Neural crest cell (in vitro differentiated cells): Measurements from ENCODE around the gene DOK3. TPM values are rescaled to one million over a fixed set of nuclear protein-coding genes. Genes with fewer than 3 reads are reported as not detected.

Experiments
- DNase-seq: peaks from one replicate; pipeline ENCODE4 v3.0.0; 2021; ENCODE audit warnings: low read depth, mixed read lengths, low spot score
- H3K27ac Mint-ChIP-seq: one replicate; pipeline ENCODE4 v1.8.0; 2021; ENCODE audit warnings: mild to moderate bottlenecking, mixed read lengths; ENCODE audit not compliant: unreplicated experiment
- H3K27me3 Mint-ChIP-seq: 2 replicates; pipeline ENCODE4 v1.8.0; 2021; ENCODE audit warnings: low read depth, mild to moderate bottlenecking, mixed read lengths
- H3K36me3 Mint-ChIP-seq: 2 replicates; pipeline ENCODE4 v1.8.0; 2021; ENCODE audit warnings: low read depth, mild to moderate bottlenecking, mixed read lengths
- H3K4me1 Mint-ChIP-seq: 2 replicates; pipeline ENCODE4 v1.8.0; 2021; ENCODE audit warnings: mixed read lengths
- H3K4me3 Mint-ChIP-seq: one replicate; pipeline ENCODE4 v1.8.0; 2021; ENCODE audit warnings: mild to moderate bottlenecking, mixed read lengths
- H3K9me3 Mint-ChIP-seq: 2 replicates; pipeline ENCODE4 v1.8.0; 2021; ENCODE audit warnings: mixed read lengths
- CTCF ChIP-seq: fragments of 200-600 bp; sonication (generic); conservative IDR thresholded peaks from 2 replicates; pipeline ENCODE4 v1.5.0; 2021; ENCODE audit warnings: antibody characterized with exemption, mild to moderate bottlenecking
- total RNA-seq: library from RNA; stranded (reverse); gene quantifications from 2 replicates; pipeline ENCODE4 v1.2.1, GENCODE V29; 2021

The DOK3 gene
- total RNA-seq, 1 donor from 2014 or later = 11.4 TPM

- Mint-ChIP-seq H3K27ac (peak within 1 kb of the TSS; percentile 92), H3K9me3 (no peaks in the 10 kb centered on the region), H3K36me3 (no peaks in the 10 kb centered on the region), H3K4me1 (peaks cover 52% of the 10 kb centered on the region), H3K4me3 (peak within 1 kb of the TSS; percentile 91), H3K27me3 (peaks cover 24% of the 10 kb centered on the region)
- no peak for TF ChIP-seq CTCF
- peak; percentile 98 for DNase-seq
These were observed 12.2 kb downstream of the DOK3 start, which contains the start of gene PDLIM7 for GRCh38 chr5:177497292-177498012. Gene PDLIM7, minus strand, starts transcription at chr5:177497604. Its CDS starts 1,092 bp downstream, at chr5:177496512.

GRCh38 chr5:177496727-177497291 is 12.8 kb downstream of the DOK3 start:
- peak; percentile 66 for DNase-seq
- H3K9me3 Mint-ChIP-seq = no peaks in the 10 kb centered on the region
- H3K27ac Mint-ChIP-seq = no peak overlapping the region
- peaks cover 46% of the 10 kb centered on the region for H3K4me1 Mint-ChIP-seq
- TF ChIP-seq CTCF = no peak
- H3K27me3 Mint-ChIP-seq = peaks cover 24% of the 10 kb centered on the region
- H3K4me3 Mint-ChIP-seq = peak overlapping the region; percentile 91
- H3K36me3 Mint-ChIP-seq = no peaks in the 10 kb centered on the region

DNA sequence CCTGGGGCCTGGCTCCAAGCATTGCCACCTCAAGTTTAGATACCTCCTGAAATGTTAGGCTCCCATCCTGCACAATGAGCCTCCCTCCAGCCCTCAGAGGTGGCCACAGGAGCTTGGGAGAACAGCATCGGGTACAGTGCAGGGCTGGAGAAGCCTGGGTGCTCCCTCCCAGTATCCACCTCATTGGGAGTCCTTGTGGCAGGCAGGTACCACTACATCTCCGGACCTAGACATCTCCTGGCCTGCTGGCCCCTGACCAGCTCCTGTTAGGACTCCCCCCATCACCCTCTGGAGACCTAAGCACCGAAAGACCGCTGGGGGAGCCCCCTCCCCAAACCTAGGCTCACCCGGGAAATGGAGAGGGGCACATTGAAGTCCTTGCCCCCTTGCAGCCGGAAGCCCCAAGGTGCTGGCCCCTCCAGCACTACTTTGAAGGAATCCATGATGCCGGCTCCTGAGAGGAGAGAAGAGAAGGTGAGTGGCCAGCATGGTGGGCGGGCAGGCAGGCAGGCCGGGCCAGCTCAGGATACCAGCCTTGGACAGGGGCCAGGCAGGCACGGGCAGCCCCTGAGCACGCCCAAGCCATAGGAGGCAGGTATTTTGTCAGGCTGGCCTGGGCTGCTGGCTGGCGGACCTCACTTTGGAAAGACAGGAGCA is 13.4 kb downstream of the DOK3 start:
- peaks cover 24% of the 10 kb centered on the region for H3K27me3 Mint-ChIP-seq
- H3K4me3 Mint-ChIP-seq = peak overlapping the region; percentile 91
- no peaks in the 10 kb centered on the region for H3K9me3 Mint-ChIP-seq
- H3K36me3 Mint-ChIP-seq = no peaks in the 10 kb centered on the region
- peak; percentile 24 for DNase-seq
- H3K4me1 Mint-ChIP-seq = peaks cover 46% of the 10 kb centered on the region
- TF ChIP-seq CTCF = peak; percentile 52
- H3K27ac Mint-ChIP-seq = peak overlapping the region; percentile 92

DNA sequence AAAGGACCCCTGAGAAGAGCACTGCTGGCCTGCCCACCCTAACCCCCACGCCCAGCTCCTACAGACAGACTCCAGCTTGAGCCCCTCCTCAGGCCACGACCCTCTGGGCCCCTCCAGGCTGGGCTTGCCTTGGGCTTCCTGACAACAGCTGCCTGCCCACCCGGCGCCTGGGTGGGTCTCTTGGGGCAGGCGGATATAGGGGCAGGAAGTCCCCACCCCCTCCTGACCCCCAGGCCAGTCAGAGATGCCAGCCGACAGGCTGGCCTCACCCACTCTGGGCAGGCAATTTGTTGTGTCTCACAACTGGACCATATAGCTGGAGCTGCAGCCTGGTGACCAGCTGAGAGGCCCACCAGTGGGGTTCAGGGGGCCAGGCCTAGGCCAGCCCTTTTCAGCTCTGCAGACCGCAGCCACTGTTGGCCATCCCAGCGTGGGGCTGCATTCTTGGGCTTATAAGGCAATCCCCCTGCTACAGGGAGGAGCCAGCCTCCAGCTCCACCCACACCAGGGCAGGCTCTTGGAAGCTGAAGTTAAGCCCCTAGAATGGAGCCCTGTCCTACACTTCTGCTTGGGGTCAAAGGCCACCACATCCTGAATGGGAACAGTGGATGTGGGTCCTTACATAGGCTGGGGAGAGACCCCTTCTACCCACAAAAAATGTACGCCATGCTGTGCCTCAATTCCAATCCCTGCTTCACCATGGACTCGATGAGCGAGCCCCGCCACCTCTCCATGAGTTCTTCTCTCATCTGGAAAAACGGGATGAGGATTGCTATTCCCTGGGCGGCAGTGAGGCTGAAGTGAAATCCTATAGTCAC is 14.2 kb downstream of the DOK3 start:
- Mint-ChIP-seq H3K9me3 (no peaks in the 10 kb centered on the region), H3K27me3 (peaks cover 22% of the 10 kb centered on the region), H3K4me1 (peaks cover 40% of the 10 kb centered on the region), H3K27ac (peak overlapping the region; percentile 92), H3K4me3 (peak overlapping the region; percentile 91), H3K36me3 (no peaks in the 10 kb centered on the region)
- TF ChIP-seq CTCF = peak; percentile 3
- DNase-seq = peak; percentile 66
